Activated T-cell treated with anti-CD3 and anti-CD28 coated beads, Interleukin-2, amount 50 U/mL, for 48 hours (primary cell): Measurements from ENCODE around the gene NDUFAF2.
"Not testable (repeated sequence)": the region's sequence is repeated elsewhere in the genome, so short reads cannot be mapped to it uniquely, and the experiment has no call there.

Experiments used
- DNase-seq, 2 experiments: peaks; one replicate each; pipeline ENCODE4 v3.0.0-alpha.2; 2020

Gene NDUFAF2, protein sequence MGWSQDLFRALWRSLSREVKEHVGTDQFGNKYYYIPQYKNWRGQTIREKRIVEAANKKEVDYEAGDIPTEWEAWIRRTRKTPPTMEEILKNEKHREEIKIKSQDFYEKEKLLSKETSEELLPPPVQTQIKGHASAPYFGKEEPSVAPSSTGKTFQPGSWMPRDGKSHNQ

DNA sequence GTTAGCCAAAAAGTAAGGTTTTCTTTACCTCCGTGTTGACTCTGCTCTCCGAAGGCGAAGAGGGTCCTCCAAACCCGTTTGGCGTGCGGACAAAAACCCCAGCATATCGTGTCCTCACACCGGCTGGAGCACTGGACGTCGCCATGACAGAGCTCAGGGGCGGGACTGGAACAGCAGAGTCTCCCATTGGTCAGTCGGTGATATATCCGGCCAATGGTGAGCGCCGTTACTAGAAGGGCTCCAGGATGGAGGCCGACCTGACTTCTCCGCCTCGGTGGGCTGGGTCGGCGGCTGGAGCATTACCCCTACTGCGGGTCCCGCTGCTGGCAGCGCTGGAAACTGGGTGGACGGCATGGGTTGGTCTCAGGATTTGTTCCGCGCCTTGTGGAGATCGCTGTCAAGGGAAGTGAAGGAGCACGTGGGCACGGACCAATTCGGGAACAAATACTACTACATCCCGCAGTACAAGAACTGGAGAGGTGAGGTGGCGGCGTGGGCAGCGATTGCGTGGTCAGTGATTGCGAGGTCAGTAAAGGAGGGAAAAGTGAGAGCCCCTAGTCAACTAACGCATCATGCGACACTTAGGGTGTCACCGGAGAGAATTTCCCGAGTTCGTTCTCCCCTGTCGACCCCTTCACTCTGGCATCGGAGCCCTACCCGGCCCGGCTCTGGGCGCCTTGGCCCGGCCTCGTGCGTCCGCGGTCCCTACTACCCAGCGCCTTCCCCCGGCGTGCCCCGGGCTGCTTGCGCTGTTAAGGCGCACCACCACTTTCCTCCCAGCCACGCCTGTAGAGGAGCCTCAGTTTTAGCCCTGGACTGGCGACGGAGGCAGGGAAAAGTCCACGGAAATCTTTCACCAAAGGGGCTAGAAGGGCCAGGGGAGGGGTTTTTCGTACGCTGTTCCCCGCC is at the start of gene NDUFAF2, which contains the start of gene ERCC8:
Gene NDUFAF2 (plus strand): TSS at position 302 of the 909 bp plus-strand sequence. CDS start 51 bp downstream, at position 353.
Gene ERCC8 (minus strand): TSS at position 167 of the 909 bp plus-strand sequence. CDS start 62 bp downstream, at position 105.
- DNase-seq, result peak; percentile 88 to 90

DNA sequence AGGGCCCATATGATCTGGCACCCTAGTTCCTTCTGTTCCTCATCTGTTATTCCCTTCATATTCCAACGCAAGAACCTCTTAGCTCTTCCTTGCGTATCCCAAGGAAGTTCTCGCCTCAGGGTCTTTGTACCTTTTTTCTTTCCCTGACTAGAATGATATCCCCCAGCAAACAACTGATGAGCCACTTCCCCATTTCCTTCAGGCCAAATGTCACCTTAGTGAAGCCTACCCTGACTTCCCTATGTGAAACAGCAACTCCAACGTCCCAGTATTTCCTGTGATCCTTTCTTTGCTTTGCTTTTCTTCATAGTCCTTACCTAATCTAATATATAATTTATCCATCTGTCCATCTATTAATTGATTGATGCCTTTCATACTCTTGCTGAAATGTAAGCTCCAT is 48.0 kb upstream of the NDUFAF2 start:
- no peak for DNase-seq

DNA sequence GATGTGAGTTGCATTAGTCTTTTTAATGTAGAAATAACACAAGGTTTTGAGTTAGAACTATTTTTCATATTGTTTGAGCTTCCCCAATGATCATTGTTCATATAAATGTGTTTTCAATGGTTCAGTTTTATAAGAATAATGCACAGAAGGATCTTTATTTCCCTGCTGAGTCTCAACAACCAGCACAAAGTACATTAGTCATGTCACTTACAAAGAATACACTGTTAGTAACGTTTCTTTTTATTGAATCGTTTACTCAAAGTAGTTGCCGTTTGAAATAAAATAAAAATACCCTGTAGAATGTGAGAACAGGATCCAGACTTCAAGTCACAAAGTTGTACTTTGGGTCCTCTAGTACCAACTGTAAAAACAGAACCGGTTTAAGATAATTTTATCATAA is 41.6 kb upstream of the NDUFAF2 start:
- no peak for DNase-seq

DNA sequence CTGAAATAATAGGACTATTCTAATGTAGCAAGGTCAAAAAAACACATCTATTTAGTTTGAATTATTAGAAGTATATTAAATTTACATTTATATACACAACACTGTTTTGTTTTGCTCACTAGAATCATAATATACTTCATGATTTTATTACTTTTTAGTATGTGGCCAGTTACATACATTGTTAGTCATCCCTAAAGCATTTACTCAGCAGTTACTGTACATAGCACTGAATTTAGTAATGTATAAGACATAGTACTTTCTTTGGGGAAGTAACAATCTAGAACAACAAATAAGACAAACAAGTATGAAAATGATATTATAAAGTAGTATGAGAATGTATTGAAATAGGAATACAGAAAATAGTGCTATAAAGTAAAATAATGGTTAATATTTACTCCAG is 28.4 kb upstream of the NDUFAF2 start:
- DNase-seq, result no peak

DNA sequence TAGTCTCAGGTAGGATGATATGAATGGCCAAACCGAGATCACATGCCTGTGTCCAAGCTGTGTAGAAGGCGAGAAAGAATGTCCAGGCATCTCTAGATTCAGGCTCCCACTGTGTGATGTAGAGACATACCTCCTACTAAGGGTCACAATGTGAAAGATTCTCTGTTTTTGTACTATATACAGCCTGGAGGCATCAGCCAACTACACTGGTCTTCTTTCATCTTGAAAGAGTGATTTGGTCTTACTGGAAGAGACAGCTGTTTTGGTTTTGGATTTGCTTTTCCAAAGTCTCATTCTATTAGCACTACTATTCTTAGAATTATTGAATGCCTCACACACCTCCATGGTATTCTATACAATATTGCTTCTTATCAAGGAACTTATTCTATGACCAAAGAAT is 26.5 kb upstream of the NDUFAF2 start:
- DNase-seq, result no peak

DNA sequence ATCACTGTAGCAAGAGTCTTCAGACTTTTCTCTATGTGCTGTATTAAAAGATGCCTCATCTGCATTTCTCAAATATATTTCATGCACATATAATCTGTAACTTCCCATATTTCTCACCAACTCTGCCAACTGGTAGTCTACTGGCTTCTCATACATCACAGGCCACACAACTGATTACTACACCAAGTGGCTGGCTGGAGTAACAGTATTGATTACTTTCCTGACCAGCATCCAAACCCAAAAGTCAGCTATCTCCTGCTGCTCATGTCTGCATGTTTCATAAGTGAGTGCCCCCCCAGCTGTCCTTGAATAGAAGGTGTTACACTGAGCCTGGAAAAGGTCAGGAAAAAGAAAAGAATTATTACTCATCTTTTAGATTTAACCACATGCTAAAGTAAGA is 17.6 kb upstream of the NDUFAF2 start:
- DNase-seq, result no peak

DNA sequence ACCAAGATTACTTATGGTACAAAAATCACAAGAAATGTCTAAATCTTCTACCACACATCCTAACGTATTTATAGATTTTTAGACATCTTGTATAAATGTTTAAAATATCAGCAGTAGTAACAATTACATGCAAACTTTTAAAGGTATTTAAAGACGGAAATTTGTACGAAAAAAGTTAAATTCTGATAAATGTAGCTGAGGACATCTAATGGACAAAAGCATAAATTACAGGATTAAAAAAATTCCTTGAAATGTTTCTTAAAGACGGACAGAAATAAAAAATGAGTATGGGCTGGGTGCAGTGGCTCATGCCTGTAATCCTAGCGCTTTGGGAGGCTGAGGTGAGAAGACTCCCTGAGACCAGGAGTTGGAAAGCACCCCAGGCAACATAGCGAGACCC is 16.0 kb upstream of the NDUFAF2 start:
- no peak for DNase-seq

DNA sequence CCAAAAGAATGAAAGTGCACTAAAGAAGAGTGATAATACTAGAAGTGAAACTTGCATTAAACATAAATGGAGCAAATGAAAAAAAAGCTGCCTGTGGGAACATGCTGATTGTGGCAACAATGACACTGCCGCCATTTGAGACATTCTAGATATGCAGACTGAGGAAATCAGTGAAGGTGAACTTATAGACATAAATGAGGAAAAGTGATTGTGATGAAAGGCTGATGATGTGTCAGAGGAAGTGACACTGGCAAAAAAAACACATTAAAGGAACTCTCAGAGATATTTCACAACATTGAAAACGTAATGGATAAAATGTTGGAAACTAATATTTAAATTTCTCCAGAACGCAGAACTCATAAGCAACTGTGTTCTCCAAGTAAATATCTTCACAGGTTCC is 1.4 kb upstream of the NDUFAF2 start:
- DNase-seq, result no peak

DNA sequence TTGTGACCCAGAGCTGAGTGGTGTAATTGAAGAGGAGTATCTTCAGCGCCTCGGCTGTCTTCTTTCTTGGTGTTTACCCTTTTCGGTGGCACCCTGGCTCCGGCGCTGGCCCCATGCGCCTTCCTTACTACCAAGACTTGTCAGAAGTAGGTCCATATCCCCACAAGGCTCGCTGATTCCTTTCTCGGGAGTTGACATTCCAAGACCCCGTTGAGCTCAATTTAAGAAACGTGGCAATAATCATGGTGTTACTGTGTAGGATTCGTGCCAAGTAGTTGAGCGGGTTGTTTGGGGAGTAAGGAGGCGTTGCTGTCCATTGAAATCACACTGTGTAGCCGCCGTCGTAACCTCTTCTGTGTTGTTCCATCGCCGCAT is 795 bp downstream of the NDUFAF2 start:
- no peak for DNase-seq

DNA sequence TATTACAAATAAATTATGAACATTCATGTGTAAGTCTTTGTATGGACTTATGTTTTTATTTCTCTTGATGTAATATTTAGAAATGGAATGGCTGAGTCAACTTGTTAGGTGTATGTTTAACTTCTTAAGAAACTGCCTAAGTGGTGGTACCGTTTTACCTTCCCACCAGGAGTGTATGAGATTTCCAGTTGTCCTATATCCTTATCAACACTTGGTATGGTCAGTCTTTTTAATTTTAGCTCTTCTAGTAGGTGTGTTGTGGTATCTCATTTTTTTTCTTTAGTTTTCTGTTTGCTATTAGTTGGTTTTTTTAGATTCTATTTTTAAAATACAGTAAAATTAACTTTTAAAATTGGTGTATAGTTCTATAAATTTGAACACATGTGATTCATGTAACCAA is 3.7 kb downstream of the NDUFAF2 start:
- DNase-seq, result no peak

DNA sequence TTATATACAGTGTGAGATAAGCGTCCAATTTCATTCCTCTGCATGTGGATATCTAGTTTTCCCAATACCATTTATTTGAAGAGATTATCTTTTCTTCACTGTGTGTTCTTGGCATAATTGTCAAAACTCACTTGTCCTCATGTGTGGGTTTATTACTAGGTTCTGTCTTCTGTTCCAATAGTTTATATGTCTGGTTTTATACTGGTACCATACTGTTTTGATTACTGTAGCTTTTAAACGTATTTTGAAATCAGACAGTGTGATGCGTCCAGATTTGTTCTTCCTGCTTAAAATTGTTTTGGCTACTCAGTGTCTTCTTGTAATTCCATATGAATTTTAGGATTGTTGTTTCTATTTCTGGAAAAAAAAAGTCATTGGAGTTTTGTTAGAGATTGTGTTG is 10.2 kb downstream of the NDUFAF2 start:
- DNase-seq, result no peak

DNA sequence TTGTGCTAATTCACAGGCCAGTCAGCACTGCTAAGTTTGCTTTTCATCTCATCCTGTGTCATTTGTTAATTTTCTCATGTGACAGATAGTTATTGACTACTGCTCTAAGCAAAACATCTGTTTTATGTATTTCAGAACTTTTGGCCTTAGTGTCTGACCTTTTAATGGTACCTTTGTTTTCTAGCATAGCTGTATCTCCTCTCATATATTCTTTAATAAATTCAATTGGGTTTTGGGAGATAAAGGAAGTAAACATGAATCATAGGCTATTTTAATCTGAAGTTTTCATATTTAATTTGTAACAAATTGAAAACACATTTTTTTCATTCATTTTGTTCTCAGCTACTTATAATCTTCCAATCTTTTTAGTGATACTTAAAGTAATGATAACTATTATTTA is 13.1 kb downstream of the NDUFAF2 start:
- DNase-seq, result no peak

DNA sequence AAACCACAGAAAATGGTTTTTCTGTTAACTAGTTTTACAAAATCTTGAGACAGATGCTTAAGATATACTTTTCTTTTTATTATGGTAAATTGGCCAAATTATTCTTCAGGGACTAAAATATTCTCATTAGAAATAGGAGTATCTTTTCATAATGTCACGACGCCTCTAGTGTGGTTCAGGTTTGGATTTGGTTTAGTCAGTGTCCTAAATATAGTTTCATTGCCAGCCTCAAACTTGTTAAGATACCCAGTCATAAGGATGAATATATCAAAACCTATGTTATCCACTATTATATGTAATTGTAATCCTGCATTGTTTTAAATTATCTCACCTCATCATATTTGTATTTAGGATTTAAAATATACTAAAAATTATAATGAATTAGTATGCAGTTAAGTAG is 13.7 kb downstream of the NDUFAF2 start:
- no peak for DNase-seq

DNA sequence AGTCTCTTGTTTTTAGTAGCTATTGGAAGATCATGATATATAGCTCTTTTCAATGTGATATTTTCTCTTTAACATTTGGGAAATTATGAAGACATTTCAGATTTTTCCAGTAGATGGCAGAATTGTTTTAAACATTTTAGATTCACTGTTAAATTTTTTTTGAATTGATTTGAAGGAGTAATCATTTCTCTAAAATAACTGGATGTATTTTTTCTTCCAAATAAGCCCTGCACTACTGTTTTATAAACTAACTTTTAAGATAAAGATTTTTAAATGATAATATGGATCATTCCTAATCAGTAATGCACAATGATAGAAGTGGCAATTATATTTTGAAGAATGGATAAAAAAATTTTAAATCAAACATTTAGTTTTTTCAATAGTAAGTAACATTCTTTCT is 14.2 kb downstream of the NDUFAF2 start:
- no peak for DNase-seq

DNA sequence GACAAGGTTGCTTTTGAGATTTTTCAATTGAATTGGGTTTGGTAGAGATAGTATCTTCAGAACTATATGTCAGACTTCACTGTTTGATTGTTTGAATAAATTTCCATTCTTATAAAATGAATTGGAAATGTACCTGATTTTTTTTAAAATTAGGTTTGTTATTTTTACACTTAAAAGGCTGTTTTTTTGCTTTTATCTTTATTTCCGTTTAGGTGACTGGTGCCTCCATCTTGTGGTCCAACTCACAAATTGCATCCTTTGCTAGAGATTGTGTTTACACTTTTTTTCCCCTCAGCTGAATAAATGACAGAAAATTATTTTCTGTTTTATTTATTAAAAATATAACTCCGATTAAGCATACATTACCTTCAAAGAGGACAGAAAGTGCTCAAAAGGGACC is 15.6 kb downstream of the NDUFAF2 start:
- no peak for DNase-seq

DNA sequence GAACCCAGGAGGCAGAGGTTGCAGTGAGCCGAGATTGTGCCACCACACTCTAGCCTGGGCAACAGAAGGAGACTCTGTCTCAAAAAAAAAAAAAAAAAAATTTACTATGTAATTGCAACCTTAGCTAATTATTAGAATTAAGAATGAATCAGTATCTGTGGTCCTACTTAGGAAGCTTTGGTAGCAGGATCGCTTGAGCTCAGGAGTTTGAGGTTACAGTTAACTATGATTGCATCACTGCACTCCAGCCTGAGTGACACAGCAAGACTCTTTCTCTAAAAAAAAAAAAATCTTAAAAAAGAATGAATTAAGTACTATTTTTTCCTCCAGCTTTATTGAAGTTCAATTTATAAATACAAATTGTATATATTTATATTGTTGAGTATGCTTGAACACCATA is 16.7 kb downstream of the NDUFAF2 start:
- DNase-seq, result no peak

DNA sequence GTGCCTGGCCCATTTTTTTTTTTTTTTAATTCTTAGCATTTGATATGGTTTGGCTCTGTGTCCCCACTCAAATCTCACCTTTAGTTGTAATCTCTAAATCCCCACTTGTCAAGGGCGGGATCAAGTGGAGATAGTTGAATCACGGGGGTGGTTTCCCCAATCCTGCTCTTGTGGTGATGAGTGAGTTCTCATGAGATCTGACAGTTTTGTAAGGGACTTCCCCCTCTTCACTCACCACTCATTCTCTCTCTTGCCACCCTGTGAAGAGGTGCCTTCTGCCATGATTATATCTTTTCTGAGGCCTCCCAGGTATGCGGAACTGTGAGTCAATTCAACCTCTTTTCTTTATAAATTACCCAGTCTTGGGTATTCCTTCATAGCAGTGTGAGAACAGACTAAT is 27.2 kb downstream of the NDUFAF2 start:
- peak; percentile 51 to 60 for DNase-seq

DNA sequence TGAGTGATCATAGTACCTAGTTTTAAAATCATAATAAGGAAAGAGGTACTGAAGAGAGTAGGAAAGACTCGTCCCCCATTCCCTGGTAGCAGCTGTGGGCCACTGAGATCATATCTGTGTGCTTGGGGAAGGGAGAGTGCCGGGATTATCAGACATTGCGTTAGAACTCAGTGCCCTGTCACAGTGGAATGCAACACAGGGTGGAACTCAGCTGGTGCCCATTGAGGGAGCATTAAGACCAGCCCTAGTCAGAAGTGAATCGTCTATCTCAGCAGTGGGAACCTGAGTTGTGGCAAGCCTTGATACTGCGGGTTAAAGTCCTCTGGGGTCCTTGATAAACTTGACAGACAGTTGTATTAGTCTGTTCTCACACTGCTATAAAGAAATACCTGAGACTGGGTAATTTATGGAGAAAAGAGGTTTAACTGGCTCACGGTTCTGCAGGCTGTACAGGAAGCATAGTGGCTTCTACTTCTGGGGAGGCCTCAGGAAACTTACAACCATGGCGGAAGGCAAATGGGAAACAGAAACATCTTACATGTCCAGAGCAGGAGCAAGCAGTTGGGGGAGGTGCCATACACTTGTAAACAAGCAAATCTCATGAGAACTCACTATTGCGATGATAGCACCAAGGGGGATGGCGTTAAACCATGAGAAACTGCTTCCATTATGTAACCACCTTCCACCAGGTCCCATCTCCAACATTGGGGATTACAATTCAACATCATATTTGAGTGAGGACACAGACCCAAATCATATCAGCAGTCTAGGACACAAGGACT is 33.1 kb downstream of the NDUFAF2 start:
- no peak for DNase-seq

DNA sequence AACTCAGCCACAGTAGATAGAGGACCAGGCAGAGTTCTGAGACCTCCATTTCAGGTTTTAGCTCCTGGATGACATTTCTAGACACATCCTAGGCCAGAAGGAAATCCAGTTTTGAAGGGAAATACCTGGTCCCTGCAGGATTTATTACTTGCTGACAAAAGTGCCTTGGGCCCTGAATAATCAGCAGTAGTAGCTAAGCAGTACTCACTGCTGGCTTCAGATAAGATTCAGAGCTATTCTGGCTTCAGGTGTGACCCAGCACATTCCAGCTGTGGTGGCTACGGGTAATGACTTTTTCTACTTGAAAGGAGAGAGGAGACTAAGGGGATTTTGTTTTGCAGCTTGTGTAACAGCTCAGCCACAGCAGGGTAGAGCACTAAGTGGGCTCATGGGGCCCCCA is 34.0 kb downstream of the NDUFAF2 start:
- no peak for DNase-seq

DNA sequence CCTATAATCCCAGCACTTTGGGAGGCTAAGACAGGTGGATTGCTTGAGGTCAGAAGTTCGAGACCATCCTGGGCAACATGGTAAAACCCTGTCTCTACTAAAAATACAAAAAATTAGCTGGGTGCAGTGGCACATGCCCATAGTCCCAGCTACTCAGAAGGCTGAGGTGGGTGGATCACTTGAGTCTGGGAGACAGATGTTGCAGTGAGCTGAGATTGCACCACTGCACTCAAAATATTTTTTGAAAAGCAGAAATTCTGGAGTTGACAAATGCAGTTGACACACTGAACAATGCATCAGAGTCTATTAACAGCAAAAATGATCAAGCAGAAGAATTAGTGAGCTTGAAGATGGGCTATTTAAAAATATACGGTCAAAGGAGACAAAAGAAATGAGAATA is 35.5 kb downstream of the NDUFAF2 start:
- DNase-seq, result no peak

DNA sequence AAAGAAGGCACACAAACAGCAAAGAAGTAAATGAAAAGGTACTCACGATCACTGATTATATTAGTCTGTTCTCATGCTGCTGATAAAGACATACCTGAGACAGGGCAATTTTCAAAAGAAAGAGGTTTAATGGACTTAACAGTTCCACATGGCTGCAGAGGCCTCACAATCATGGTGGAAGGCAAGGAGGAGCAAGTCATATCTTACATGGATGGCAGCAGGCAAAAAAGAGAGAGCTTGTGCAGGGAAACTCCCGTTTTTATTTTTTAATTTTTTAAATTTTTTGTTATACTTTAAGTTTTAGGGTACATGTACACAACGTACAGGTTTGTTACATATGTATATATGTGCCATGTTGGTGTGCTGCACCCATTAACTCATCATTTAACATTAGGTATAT is 37.1 kb downstream of the NDUFAF2 start:
- not testable (repeated sequence) for DNase-seq

DNA sequence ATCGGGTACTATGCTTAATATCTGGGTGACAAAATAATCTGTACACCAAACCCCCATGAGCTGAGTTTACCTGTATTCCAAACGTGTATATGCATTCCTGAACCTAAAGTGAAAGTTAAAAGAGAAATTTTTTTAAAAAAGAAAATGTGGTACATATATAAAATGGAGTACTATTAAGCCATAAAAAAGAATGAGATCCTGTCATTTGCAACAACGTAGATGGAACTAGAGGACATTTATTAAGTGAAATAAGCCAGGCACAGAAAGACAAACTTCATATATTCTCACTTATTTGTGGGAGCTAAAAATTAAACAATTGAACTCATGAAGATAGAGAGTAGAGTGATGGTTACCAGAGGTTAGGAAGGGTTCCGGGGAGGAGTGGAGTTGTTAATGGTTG is 44.8 kb downstream of the NDUFAF2 start:
- no peak for DNase-seq

DNA sequence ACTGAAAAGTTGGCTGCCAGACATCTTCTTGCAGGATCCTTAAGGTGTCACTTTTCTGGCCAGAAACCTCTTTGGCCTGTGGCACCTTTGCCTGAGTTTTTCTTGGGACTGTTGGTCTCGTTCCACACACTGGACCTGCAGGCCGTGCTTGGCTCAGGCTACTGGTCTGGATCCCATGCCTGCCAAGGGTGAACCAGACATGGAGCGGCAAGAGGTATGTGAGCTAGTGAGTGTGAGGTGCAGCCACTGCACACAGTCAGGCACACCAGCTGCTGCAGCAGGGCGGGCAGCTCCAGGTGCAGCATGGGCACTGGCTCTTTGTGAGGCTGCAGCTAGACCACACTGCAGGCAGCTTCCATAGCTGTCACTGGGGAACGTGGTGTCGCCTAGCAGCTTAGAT is 47.9 kb downstream of the NDUFAF2 start:
- DNase-seq, result no peak

DNA sequence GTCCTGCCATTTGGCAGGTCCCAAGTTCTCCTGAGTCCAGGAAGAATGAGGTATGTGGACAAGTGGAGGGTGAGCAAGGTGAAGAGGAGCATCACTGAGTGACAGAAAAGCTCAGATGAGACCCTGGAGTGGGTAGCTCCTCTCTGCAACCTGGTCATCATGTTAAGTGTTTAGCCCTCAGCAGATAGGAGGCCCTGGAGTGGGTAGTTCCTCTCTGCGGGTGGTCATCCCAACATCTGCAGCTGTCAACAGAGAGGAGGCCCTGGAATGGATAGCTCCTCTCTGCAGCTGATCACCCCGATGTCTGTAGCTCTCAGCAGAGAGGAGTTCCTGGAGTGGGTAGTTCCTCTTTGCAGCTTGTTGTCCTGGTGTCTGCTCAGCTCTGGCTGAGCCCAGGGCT is 48.4 kb downstream of the NDUFAF2 start:
- no peak for DNase-seq
